Skin epidermis (tissue), 12 donors: ENCODE results near the gene SSR4.

Experiments used
- H3K27ac ChIP-seq, 21 experiments: fragments of 200-600 bp; sonication (generic) in 11 of 21; one replicate each; pipeline ENCODE4 v1.5.0; 2020; ENCODE audit warnings: mild to moderate bottlenecking in 3 of 21, inconsistent platforms in 2 of 21, moderate library complexity in 2 of 21
- H3K4me3 ChIP-seq, 7 experiments: fragments of 200-600 bp; sonication (generic) in 2 of 7; one replicate each; pipeline ENCODE4 v1.5.0; 2020; ENCODE audit warnings: inconsistent platforms in 2 of 7, mild to moderate bottlenecking in 2 of 7, moderate library complexity in 1 of 7

SSR4 gene

DNA sequence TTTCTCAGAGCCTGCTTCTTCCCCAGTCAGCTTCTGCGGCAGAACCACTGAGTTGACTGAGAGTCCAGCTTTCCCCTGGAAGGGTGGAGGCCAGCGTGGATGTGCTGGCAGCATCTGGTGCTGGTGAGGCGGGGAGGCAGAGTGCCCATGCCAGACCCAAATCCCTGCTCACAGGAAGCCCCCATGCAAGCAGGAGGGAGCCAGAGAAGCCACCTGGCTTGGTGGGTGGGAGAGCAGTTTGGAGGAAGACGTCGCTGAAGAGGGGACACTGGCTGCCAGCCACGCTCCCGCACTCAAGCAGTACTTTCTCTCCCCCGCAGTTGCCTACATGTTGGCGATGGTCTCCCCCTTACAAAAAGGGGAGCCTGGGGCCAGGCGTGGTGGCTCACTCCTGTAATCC lies 29.9 kb downstream of the SSR4 start:
- Histone ChIP-seq H3K4me3 (no peak overlapping the region), H3K27ac (no peak overlapping the region)

DNA sequence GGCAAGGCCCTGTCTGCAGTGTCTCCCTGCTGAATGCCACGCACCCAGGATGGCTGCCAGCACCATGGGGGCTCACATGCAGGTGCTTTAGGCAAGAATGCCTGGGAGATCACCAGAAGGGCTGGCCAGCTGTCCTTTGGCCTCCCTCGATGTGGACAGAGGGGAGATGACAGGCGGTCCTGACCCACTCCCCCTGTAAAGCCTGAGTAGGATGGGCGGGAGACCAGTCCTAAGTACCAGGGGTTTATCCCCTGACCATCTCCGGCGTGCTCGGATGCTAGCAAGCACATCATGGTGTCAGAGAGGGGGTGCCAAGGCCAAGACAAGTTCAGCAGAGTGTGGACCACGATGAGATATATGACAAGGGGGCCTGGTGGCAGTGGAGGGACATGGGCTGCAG lies 30.6 kb downstream of the SSR4 start:
- Histone ChIP-seq H3K4me3 (no peak overlapping the region), H3K27ac (no peak overlapping the region)

DNA sequence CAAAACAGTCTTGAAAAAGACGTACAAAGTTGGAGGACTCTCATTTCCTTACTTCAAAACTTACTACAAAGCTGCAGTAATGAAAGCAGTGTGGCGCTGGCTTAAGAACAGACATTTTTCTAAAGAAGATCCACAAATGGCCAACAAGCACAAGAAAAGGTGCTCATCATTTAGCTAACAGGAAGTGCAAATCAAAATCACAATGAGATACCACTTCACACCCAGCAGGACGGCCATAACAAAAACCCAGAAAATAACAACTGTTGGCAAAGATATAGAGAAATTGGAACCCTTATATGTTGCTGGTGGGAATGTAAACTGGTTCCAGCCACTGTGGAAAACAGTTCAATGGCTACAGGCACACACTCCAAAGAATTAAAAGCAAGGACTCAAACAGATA lies 32.5 kb downstream of the SSR4 start:
- no peak overlapping the region for H3K4me3 ChIP-seq
- H3K27ac ChIP-seq, result no peak overlapping the region

DNA sequence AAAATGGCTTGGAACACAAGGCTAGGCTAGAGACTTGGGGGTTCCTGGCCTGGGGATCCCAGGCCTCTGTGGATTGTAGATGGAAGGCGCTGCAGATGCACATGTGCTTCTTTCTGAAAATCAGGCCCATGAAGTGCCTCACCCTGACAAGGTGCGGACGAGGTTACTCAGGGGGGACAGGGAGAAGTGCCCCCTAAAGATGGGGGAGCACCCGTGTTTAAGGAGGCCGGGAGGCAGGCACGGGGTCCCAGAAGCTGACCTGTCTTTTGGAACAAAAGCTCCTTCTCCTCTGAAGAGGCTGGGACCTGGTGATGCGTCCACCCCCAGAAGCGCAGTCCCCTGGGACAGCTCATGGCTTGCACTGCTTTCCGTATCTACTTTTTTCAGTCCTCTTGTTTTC lies 33.4 kb downstream of the SSR4 start:
- H3K27ac ChIP-seq, result no peak overlapping the region
- no peak overlapping the region for H3K4me3 ChIP-seq

DNA sequence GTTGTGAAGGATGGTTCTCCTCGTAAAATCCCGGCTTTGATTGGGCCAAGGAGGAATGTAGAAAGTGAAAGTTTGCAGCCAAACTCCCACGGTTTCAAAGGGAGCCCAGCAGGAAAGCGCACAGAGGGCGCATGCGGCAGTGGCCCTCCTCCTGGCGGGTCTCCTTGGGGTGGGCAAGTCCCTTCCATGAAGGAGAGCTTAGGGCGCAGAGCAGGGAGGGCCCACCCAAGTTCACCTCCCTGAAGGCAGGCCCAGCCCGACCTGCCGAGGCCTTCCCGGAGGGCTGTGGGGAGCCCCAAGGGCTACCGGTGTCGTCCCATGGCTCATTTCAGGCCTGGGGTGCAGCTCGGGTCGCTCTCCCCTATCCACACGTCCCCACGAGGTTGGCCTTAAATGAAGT lies 33.8 kb downstream of the SSR4 start:
- Histone ChIP-seq H3K27ac (no peak overlapping the region), H3K4me3 (no peak overlapping the region)

DNA sequence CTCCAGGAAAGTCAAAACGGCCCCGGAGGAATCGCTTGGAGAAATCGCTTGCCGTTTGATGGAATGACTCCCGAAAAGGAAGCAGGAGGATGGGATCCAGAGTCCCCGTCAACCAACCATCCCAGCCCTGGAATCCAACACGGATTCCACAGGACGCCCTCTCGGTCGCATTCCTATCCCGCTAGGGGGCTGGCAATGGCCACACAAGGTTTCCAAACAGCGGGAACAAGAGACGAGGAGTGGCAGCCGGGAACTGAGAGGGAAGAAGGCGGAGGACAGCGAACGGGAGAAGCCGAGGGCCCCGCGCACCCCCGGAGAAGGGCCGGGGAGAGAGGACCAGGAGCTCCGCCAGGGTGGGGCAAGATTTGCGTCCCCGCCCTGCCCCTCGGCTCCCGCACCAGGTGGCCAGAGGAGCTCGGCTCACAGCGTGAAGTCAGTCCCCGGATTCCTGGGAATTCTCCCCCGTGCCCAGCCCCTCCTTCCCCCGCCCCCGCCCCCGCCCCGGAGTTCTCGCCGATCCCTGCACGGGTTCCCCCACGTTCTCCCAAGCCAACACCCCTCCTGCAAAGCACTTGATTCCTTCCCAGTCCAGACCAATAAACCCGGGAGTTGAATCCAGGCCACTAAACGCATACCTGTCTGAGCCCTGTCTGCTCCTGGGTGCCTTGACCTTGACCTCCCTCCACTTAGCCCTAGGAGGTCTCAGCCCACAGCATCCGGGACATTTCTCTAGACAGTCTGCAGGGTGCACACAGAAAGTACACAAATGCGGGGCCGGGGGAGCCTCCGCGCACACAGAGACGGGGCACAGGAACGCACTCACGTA lies 34.5 kb downstream of the SSR4 start:
- H3K4me3 ChIP-seq, result peak overlapping the region in 5 of 7 experiments; percentile 18 to 37 (median 21)
- no peak overlapping the region for H3K27ac ChIP-seq

DNA sequence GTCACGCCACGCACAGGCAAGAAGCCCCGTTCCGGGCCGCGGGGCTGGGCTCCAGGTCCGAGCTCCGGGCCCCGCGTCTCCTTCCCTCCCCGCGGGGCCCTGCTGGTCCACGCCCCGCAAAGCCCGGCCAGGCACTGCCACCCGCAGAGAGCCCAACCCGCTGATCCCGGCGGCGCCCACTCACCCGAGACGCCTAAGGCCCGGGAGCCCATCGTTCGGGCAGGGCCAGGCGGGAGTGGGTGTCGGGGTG lies 35.0 kb downstream of the SSR4 start:
- no peak overlapping the region for H3K27ac ChIP-seq
- peak overlapping the region in 6 of 7 experiments; percentile 18 to 37 (median 20) for H3K4me3 ChIP-seq

DNA sequence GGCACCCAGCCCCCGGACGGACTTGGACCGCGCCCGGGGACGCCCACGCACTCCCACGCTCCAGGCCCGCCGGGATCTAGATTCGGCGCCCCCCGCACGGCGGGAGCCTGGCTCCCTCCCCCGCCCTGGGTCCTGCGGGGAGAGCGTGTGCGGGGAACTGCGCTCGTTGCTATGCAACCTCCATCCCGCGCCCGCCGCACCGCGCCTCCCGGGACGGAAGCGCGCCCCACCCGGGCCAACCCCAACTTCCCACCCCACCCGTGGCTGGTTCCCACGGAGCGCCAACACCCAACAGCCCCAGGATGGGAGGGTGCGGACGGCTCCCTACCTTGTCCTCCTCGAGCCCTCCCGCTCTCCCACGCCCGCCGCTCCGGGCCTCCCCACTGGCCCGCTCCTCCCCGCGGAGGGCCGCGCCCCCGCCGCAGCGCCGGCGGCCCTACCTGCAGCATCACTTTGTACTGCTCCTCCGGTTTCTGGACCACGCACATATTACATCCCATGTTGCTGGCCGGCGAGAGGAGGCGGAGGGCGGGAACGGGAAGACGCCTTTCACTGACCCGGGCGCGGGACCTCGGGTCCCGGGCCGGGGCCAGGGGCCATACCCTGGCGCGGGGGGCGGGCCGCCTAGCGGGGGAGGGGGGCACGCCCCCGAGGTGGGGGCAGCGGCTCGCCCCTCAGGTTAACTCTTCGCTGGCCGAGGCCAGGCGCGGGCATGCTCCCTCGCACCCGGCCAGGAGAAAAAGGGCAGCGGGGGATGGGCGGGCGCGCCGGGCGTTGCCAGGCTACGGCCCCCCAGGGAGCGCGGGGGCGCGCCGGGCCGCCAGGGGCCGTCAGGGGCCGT lies 35.6 kb downstream of the SSR4 start, which contains the start of gene PDZD4:
PDZD4 (minus strand) TSS at position 746 of the 841 bp plus-strand sequence; CDS start at position 500, 246 bp downstream.
- H3K4me3 ChIP-seq, result peak within 1 kb of the TSS in 6 of 7 experiments; percentile 18 to 37 (median 20)
- H3K27ac ChIP-seq, result no peak within 1 kb of the TSS

DNA sequence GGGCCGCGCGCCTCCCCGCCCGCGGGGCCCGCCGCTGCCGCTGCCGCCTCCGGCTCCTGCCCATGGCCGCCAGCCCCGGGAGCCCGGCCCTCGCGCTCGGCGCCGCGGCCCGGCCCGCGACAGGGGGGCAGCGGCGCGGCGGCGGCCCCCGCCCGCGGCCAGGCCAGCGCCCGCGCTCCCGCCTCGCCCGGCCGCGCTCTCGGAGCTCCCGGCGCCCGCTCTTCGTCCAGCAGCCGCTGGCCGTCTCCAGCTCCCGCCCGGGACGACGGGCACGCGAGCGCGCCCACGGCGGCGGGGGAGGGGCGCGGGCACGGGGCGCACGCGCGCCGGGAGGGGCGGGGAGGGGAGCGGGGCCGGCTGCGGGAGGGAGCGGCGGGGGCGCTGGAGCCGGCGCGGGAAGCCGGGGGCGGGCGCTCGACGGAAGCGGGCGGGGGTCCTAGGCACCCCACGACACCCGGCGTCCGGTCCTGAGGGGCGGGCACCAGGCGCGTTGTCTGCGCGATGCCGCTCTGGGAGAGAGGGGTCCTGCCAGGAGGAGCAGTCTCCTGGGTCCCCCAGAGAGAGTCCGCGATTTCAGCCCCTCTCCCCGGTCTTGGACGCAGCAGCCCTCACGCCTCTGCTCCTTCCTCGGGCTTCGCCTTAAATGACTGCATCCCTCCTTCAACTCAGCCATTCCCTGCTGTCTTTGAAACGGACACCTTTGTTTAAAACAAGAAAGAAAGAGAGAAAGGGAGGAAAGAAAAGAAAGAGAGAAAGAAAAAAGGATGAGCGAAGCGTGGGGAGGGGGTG lies 36.4 kb downstream of the SSR4 start:
- Histone ChIP-seq H3K4me3 (peak overlapping the region in 2 of 7 experiments; percentile 18 to 31), H3K27ac (no peak overlapping the region)

DNA sequence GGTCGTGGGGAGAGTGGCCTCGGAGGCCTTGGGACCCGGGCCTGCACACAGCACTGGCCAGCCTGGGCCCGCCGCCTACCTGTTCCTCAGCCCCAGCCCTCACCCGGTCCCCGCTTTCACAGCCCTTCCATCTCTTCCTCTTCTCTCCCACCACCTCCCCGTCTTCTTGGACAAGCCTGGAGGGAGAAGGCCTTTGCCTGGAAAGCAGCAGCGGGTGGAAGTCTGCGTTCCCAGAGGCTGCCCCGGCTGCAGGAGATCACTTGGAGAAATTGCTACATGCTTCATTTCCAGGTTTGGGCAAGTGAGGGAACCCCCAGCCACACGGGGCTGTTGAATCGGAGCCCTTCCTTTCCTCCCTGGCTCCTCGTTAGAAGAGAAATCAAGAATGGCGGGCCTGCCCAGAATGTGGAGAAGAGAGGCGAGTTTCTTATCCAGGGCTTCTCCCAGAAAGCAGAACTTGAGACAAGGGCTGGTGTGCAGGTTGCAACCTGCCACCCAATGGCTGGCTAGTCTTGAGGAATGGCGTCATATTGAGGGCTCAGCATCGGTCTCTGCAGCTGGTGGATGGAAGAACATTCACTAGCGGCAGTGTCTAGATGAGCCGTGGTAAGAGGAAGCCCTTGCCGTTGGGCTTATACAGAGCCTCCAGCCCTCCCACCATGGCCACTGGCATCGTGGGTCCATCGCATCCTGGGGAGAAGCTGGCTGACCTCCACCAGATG lies 37.1 kb downstream of the SSR4 start:
- Histone ChIP-seq H3K27ac (no peak overlapping the region), H3K4me3 (no peak overlapping the region)

DNA sequence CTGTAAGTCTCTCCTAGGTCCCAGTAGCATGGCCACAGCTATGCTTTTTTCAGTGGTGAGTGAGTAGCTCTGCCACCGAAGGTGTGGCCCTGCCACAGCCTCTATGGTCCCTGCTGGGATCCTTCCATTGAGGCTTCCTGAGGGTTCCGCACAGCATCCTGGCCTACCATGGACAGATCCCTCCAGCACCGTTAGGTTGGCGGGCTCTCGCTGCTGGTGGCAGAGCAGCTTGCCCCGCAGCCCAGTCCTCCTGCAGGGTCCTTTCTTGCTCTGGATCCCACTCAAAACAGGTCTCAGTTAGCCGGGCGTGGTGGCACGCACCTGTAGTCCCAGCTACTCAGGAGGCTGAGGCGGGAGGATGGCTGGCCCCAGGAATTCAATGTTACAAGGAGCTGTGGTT lies 38.3 kb downstream of the SSR4 start:
- no peak overlapping the region for H3K27ac ChIP-seq
- H3K4me3 ChIP-seq, result no peak overlapping the region

DNA sequence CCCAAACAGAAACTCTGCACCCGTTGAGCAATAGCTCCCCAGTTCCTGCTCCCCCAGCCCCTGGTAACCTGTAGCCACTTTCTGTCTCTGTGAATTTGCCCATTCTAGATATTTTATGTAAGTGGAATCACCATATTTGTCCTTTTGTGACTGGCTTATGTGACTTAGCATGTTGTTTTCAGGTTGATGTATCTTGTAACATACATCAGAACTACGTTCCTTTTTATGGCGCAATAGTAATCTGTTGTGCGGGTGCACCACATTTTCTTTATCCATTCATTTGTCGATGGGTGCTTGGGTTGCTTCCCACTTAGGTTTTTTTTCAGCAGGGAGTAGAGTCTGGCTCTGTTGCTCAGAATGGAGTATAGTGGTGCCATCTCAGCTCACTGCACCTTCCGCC lies 42.5 kb downstream of the SSR4 start:
- Histone ChIP-seq H3K4me3 (no peak overlapping the region), H3K27ac (no peak overlapping the region)

DNA sequence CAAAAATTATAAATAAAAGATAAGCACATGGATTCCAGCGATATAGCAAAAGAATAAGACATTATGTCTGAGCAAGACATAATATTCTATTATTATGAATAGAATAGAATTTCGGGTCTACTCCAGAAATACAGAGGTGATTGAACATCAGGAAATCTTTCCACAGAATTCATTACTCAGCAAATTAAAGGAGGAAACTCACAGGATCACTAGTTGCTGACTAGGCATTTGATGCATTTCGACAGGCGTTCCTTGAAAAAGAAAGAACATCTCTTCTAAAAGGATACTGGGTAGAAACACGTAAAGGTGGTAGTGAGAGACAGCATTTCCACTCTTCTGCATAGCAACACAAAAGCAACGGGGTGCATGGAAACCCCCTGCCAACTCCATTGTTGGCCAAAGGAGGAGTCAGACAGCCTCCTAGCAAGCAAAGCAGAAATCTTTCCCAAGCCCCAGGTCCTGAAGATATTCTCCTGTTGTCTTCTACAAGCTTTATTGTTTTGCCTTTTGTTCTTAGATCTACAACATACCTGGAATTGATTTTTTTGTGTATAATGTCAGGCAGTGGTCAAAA lies 50.1 kb downstream of the SSR4 start:
- Histone ChIP-seq H3K4me3 (no peak overlapping the region), H3K27ac (no peak overlapping the region)

DNA sequence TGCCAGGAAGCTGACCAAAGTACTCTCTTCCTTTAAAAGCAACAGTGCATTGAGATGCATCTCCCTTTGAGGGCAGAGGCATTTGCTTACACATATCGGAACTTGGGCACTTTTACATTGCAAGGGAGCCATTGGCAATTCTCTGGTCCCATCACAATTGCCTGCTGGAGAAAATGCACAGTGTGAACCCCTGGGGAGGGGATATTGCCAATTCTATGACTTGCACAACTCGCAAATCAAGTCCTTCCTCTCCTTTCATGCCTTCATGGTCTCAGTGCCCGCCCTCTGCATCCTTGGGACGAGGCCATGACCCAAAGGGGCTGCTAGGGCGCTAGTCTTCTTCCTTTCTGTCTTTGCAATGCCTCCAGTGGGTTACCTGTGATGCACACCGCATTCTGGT lies 50.7 kb downstream of the SSR4 start:
- Histone ChIP-seq H3K27ac (no peak overlapping the region), H3K4me3 (no peak overlapping the region)

DNA sequence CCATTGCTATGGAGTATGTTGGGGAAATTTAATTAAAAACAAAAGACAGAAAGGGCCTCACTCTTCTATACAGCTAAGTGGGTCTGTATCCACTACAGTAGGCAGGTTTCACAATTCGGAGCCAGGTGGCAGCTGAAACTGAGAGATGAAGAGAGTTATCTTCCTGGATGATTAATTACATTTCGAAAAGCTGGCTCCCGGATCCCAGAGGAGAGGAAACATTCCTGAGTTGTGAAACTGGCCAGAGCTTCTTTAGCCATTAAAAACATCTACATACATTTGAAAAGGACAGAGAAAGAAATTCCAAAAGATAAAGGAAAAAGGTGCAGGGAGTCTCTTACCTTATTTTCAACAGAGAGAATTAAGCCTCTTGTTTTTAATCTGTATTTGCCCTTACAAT lies 51.4 kb downstream of the SSR4 start:
- Histone ChIP-seq H3K4me3 (no peak overlapping the region), H3K27ac (no peak overlapping the region)
